Stimulated activated CD8-positive, alpha-beta memory T cell treated with anti-CD3 and anti-CD28 coated beads, Interleukin-2, amount 100 ng/mL, for 1 hour (primary cell): ENCODE measurements around the gene STX7.

Experiments used
- DNase-seq, 2 donors: peaks; one replicate each; pipeline ENCODE4 v3.0.0-alpha.2; 2020; ENCODE audit warnings: low read depth in 2 of 2

Gene STX7

GRCh38 chr6:132476688-132477087, 36.2 kb downstream of the STX7 start:
- DNase-seq: no peak

- DNase-seq: no peak
Observed at GRCh38 chr6:132475925-132476324, 37.0 kb downstream of the STX7 start.

GRCh38 chr6:132471787-132472186, 41.1 kb downstream of the STX7 start:
- no peak for DNase-seq

GRCh38 chr6:132466952-132467351, 46.0 kb downstream of the STX7 start:
- no peak for DNase-seq

GRCh38 chr6:132465530-132466485, 47.1 kb downstream of the STX7 start:
- no peak for DNase-seq

- DNase-seq: no peak
Observed at GRCh38 chr6:132464538-132465256, 48.2 kb downstream of the STX7 start.

GRCh38 chr6:132461958-132462357, 51.0 kb downstream of the STX7 start:
- no peak for DNase-seq

GRCh38 chr6:132459605-132459952, 53.3 kb downstream of the STX7 start:
- DNase-seq: no peak

GRCh38 chr6:132458887-132459604, 53.9 kb downstream of the STX7 start:
- no peak for DNase-seq

GRCh38 chr6:132456700-132457143, 56.2 kb downstream of the STX7 start:
- DNase-seq: no peak

GRCh38 chr6:132446855-132447241, 66.1 kb downstream of the STX7 start:
- DNase-seq: no peak

- DNase-seq: no peak
Observed at GRCh38 chr6:132446141-132446854, 66.6 kb downstream of the STX7 start.

- DNase-seq: no peak
Observed at GRCh38 chr6:132445201-132445951, 67.5 kb downstream of the STX7 start.

- DNase-seq: no peak
Observed at GRCh38 chr6:132443206-132443605, 69.7 kb downstream of the STX7 start.

GRCh38 chr6:132430110-132430509, 82.8 kb downstream of the STX7 start:
- DNase-seq: no peak

- no peak for DNase-seq
Observed at GRCh38 chr6:132425176-132425575, 87.7 kb downstream of the STX7 start.

GRCh38 chr6:132423839-132424238, 89.1 kb downstream of the STX7 start:
- no peak for DNase-seq

- no peak for DNase-seq
Observed at GRCh38 chr6:132418235-132418965, 94.5 kb downstream of the STX7 start.

GRCh38 chr6:132414761-132415160, 98.2 kb downstream of the STX7 start:
- no peak for DNase-seq

- DNase-seq: no peak
Observed at GRCh38 chr6:132414322-132414721, 98.6 kb downstream of the STX7 start.
